ENCODE data around the gene DOCK6. TPM values are rescaled to one million over a fixed set of nuclear protein-coding genes. Genes with fewer than 3 reads are reported as not detected.

DOCK6 gene
- total RNA-seq, 2 donors from 2014 or later, result 30.5 to 49.3 TPM

DNA sequence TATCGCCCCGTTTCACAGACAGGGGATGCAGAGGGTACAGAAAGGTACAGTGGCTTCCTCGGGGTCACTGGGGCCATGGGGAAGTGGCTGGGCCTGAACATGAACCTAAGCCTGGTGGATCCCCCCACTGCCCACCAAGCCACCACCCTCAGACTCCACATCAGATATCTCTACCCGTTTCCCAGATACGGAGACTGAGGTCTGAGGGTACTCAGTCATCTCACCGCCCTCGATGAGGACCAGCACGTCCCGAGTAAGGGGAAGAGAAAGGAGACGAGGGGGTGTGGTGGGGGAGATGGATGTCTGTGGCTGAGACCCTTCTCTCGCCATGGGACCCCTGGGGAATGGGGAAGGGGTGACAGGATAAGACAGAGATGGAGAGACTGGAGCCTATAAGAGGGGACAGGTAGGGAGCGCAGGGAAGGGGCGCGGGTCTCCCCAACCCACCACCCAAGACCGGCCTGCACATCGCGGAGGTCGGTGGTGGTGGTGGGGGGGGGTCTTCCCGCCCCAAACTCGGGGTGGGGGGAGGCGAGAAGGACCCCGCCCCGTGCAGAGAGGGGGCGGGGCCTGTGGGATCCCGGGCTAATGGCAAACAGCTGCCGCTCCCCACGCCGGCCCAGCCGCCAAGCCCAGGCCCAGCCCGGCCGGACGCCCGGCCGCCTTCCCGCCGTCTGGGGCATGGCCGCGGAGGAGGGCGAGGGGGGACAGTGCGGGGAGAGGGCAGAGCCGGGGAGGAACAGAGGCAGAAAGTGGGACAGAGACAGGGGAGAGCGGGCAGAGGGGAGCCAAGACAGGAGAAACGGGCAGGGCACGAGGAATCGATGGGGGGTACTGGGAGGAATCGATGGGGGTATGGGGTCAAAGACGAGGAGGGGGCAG lies 65.7 kb downstream of the DOCK6 start:
- Histone ChIP-seq H3K9me3 (no peaks in the 10 kb centered on the region), H3K27me3 (replicated peaks; ENCODE audit: insufficient read depth) (no peaks in the 10 kb centered on the region), H3K4me3 (peak overlapping the region; percentile 99), H3K4me1 (ENCODE audit: control insufficient read depth in 1 of 2, low read depth in 2 of 2) (peaks cover 29 to 57% of the 10 kb centered on the region in 2 donors), H3K27ac (peak overlapping the region; percentile 95 to 99), H3K36me3 (peaks cover 22% of the 10 kb centered on the region)
- DNase-seq (ENCODE audit: low spot score) (no peak), ATAC-seq (ENCODE audit: insufficient number of reproducible peaks, low FRiP score, low read depth) (peak; percentile 13)
- TF ChIP-seq, protein P1, sequence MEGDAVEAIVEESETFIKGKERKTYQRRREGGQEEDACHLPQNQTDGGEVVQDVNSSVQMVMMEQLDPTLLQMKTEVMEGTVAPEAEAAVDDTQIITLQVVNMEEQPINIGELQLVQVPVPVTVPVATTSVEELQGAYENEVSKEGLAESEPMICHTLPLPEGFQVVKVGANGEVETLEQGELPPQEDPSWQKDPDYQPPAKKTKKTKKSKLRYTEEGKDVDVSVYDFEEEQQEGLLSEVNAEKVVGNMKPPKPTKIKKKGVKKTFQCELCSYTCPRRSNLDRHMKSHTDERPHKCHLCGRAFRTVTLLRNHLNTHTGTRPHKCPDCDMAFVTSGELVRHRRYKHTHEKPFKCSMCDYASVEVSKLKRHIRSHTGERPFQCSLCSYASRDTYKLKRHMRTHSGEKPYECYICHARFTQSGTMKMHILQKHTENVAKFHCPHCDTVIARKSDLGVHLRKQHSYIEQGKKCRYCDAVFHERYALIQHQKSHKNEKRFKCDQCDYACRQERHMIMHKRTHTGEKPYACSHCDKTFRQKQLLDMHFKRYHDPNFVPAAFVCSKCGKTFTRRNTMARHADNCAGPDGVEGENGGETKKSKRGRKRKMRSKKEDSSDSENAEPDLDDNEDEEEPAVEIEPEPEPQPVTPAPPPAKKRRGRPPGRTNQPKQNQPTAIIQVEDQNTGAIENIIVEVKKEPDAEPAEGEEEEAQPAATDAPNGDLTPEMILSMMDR (IDR thresholded peaks at IDR 0.05), result no peak

DNA sequence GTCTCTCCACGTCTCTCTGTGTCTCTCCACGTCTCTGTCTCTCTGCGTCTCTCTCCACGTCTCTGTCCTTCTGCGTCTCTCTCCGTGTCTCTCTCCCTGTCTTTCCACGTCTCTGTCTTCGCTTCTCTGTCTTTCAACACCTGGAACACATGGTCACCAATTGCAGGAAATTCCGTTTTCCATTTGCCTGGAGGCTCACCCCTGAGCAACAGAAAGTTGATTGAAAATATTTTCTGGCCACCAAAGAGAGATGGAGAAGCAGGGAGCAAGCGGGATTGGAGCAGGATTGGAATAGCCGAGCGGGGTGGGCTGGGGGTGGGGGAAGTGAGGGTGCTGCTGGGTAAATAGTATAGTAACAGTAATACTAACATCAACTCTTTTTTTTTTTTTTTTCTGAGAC lies 66.6 kb downstream of the DOCK6 start:
- peaks cover 32 to 67% of the 10 kb centered on the region in 2 donors for H3K4me1 ChIP-seq (ENCODE audit: control insufficient read depth in 1 of 2, low read depth in 2 of 2)
- no peaks in the 10 kb centered on the region for H3K27me3 ChIP-seq (replicated peaks; ENCODE audit: insufficient read depth)
- ATAC-seq (ENCODE audit: insufficient number of reproducible peaks, low FRiP score, low read depth) (no peak), DNase-seq (ENCODE audit: low spot score) (no peak)
- peaks cover 22% of the 10 kb centered on the region for H3K36me3 ChIP-seq
- TF ChIP-seq, protein P1 (IDR thresholded peaks at IDR 0.05), result no peak
- peak overlapping the region; percentile 99 for H3K4me3 ChIP-seq
- no peaks in the 10 kb centered on the region for H3K9me3 ChIP-seq
- H3K27ac ChIP-seq, result peak overlapping the region; percentile 95 to 99

DNA sequence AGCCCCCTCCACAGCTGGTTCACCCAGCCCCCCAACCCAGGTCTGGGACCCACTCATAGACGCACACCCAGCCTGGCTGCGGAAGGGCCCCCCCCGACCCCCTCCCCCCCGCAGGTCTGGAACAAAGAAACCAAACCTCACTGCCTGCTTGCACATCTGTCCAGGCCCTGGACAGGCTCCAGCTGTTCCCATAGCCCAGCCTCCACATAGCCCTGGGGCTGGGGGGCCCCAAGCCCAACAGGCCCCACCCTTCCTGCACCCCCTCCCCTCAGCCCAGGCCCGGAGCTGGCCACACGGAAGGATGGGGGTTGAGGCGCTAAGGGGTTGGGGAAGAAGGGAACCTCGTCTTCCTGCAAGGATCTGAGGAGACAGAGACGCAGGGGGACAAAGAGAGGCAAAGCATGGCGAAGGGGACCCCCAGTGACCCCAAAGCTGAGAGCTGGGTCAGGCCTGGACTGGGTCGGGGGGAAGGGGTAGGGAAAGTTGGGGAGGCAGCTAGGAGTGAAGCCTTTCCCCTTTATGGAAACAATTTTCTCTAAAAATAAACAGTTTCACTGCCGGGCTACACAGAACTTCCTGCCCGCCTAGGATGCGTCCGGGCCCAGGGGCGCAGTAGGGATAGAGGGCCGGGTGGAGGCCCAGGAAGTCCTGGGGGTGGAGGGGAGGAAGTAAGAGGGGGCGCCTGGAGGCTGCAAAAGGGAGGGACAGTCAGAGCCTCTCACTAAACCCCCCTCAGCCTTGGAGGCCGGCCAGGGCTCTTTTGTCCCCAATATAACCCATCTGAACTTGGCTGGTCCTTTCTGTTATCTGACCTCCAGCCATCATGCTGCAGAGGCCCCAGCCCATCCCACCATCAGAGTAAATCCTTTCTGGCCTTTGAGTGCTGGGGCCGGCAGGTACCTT lies 67.4 kb downstream of the DOCK6 start:
- peaks cover 22% of the 10 kb centered on the region for H3K36me3 ChIP-seq
- peaks cover 40 to 75% of the 10 kb centered on the region in 2 donors for H3K4me1 ChIP-seq (ENCODE audit: control insufficient read depth in 1 of 2, low read depth in 2 of 2)
- no peak for ATAC-seq (ENCODE audit: insufficient number of reproducible peaks, low FRiP score, low read depth)

DNA sequence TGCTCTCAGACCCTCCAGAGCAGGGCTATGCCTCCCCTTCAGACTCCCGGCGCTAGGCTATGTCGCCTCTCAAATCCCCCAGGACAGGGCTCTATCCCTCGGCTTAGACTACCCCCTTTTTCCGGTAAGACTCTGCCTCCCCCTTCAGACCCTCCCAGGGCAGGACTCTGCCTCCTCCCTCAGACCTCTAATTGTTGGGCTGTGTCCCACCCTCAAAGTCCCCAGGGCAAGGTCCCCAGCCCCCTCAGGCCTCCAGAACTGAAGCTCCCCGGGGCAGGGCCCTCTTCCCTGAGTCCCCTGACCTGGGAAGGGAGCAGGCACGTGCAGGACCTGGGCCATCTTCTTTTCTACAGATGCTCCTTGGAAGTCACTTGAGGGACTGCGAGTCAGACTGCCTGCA lies 68.2 kb downstream of the DOCK6 start:
- DNase-seq (ENCODE audit: low spot score) (no peak), ATAC-seq (ENCODE audit: insufficient number of reproducible peaks, low FRiP score, low read depth) (no peak)
- peaks cover 22% of the 10 kb centered on the region for H3K36me3 ChIP-seq
- peak overlapping the region; percentile 99 for H3K4me3 ChIP-seq
- no peaks in the 10 kb centered on the region for H3K9me3 ChIP-seq
- peak overlapping the region; percentile 95 to 99 for H3K27ac ChIP-seq
- peaks cover 44 to 78% of the 10 kb centered on the region in 2 donors for H3K4me1 ChIP-seq (ENCODE audit: control insufficient read depth in 1 of 2, low read depth in 2 of 2)
- no peaks in the 10 kb centered on the region for H3K27me3 ChIP-seq (replicated peaks; ENCODE audit: insufficient read depth)
- TF ChIP-seq, protein P1 (IDR thresholded peaks at IDR 0.05), result no peak

More for the DNA sequence above, 67.4 kb downstream of the DOCK6 start:
- no peaks in the 10 kb centered on the region for H3K27me3 ChIP-seq (replicated peaks; ENCODE audit: insufficient read depth)
- TF ChIP-seq, protein P1 (IDR thresholded peaks at IDR 0.05), result no peak
- H3K9me3 ChIP-seq, result no peaks in the 10 kb centered on the region
- peak overlapping the region; percentile 99 for H3K4me3 ChIP-seq
- DNase-seq (ENCODE audit: low spot score), result no peak
- peak overlapping the region; percentile 95 to 99 for H3K27ac ChIP-seq

All from thoracic aorta (tissue), 2 donors.